Medulla oblongata (tissue), 1 donor: ENCODE measurements around the gene MCTP1.

Experiments
- DNase-seq: peaks from one replicate; pipeline ENCODE4 v3.0.0-alpha.2; 2015; ENCODE audit errors: extremely low spot score

The MCTP1 gene

GRCh38 chr5:94945656-94946055, 339.2 kb downstream of the MCTP1 start:
- DNase-seq = no peak

GRCh38 chr5:94944160-94944559, 340.7 kb downstream of the MCTP1 start:
- DNase-seq = no peak

- no peak for DNase-seq
Measured at GRCh38 chr5:94941122-94941755, 343.7 kb downstream of the MCTP1 start.

GRCh38 chr5:94932259-94932658, 352.6 kb downstream of the MCTP1 start:
- no peak for DNase-seq

- no peak for DNase-seq
Measured at GRCh38 chr5:94928891-94929290, 356.0 kb downstream of the MCTP1 start.

GRCh38 chr5:94920570-94920969, 364.3 kb downstream of the MCTP1 start:
- no peak for DNase-seq

GRCh38 chr5:94916619-94917018, 368.3 kb downstream of the MCTP1 start:
- no peak for DNase-seq

GRCh38 chr5:94911276-94911675, 373.6 kb downstream of the MCTP1 start:
- DNase-seq = no peak

- no peak for DNase-seq
Measured at GRCh38 chr5:94910721-94911120, 374.2 kb downstream of the MCTP1 start.

GRCh38 chr5:94908889-94909480, 375.9 kb downstream of the MCTP1 start:
- DNase-seq = peak; percentile 39

- DNase-seq = no peak
Measured at GRCh38 chr5:94906750-94907149, 378.1 kb downstream of the MCTP1 start.

GRCh38 chr5:94903726-94904125, 381.2 kb downstream of the MCTP1 start:
- no peak for DNase-seq

- no peak for DNase-seq
Measured at GRCh38 chr5:94901191-94901979, 383.5 kb downstream of the MCTP1 start.

GRCh38 chr5:94900006-94900505, 384.8 kb downstream of the MCTP1 start:
- no peak for DNase-seq

- peak; percentile 56 for DNase-seq
Measured at GRCh38 chr5:94893412-94894135, 391.3 kb downstream of the MCTP1 start.

- DNase-seq = no peak
Measured at GRCh38 chr5:94891972-94892371, 392.9 kb downstream of the MCTP1 start.

- no peak for DNase-seq
Measured at GRCh38 chr5:94891565-94891964, 393.3 kb downstream of the MCTP1 start.

- DNase-seq = no peak
Measured at GRCh38 chr5:94890907-94891306, 394.0 kb downstream of the MCTP1 start.

- DNase-seq = no peak
Measured at GRCh38 chr5:94888674-94889073, 396.2 kb downstream of the MCTP1 start.

- DNase-seq = no peak
Measured at GRCh38 chr5:94885931-94886330, 399.0 kb downstream of the MCTP1 start.

- DNase-seq = peak; percentile 35
Measured at GRCh38 chr5:94884311-94884710, 400.6 kb downstream of the MCTP1 start.

GRCh38 chr5:94872526-94872925, 412.4 kb downstream of the MCTP1 start:
- peak; percentile 21 for DNase-seq
